Measurements from ENCODE around the gene AGR2. TPM values are rescaled to one million over a fixed set of nuclear protein-coding genes. Genes with fewer than 3 reads are reported as not detected.

AGR2 gene
- total RNA-seq, 1 experiment from 2014 or later, result 0.93 TPM

DNA sequence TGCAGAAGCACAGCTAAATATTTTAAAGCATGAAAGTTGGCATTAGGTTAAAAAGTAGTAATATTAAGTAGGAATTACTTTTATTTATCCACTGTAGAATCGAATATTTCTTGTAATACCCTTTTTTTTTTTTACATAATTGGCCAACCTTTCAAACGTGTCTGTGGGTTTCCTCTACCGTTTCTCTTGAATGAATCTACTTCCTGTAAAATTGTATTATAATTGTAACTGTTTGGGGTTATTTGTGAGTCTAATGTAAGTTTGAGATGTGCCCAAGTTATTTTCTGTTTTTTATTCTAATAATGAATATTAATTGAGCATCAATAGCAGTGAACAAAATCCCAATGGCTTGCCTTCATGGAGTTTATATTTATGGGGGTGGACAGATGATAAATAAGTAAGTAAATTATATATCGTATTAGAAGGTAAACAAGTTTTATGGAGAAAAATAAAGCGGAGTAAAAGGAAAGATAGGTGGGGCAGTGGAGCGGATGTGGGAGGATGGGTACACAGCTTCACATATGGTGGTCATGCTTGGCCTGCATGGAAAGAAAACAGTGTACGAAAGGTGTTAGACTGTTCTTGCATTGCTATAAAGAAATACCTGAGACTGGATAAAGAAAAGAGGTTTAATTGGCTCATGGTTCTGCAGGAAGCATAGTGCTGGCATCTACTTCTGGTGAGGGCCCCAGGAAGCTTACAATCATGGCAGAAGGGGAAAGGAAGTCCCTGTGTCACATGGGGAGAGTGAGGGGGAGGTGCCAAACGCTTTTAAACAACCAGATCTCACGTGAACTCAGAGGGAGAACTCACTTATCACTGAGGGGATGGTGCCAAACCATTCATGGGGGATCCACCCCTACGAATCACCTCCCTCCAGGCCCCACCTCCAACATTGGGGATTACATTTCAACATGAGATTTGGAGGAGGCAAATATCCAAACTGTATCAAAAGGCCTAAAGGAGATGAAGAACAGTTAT, 45.9 kb downstream of the AGR2 start:
- DNase-seq (ENCODE audit: low read depth, low spot score), result no peak
- ATAC-seq, result no peak
- Histone ChIP-seq H3K4me3 (replicated peaks in 1 of 2; ENCODE audit: low read depth in 1 of 2, low read length in 2 of 2) (no peak overlapping the region), H3K79me2 (ENCODE audit: insufficient read depth, low read length) (0 out of 2 replicates have a peak, but pooled peaks cover 7% of the 10 kb centered on the region), H3K36me3 (ENCODE audit: control insufficient read depth in 1 of 2, insufficient read depth in 2 of 2, low read length in 2 of 2) (no peaks in the 10 kb centered on the region), H3K9me2 (ENCODE audit: insufficient read depth) (no peaks in the 10 kb centered on the region), H3K27me3 (ENCODE audit: insufficient read depth, low read length) (no peaks in the 10 kb centered on the region), H3K9ac (ENCODE audit: low read length) (no peak overlapping the region), H3K4me2 (ENCODE audit: low read length) (no peak overlapping the region), H3K4me1 (ENCODE audit: control insufficient read depth in 1 of 2, insufficient read depth in 2 of 2, low read length in 2 of 2) (peaks cover 3 to 9% of the 10 kb centered on the region in 2 experiments; a peak in 2 of 4 replicates), H3K27ac (ENCODE audit: low read depth, low read length) (no peak overlapping the region), H2AFZ (ENCODE audit: low read depth, low read length, poor library complexity, severe bottlenecking) (no peak overlapping the region), H4K20me1 (ENCODE audit: insufficient read depth) (no peaks in the 10 kb centered on the region), H3K9me3 (ENCODE audit: control insufficient read depth in 1 of 2, insufficient read depth in 1 of 2, low read depth in 1 of 2, low read length in 2 of 2) (no peaks in the 10 kb centered on the region)
- CTCF ChIA-PET, result no interaction called here
- no peak for TF ChIP-seq JUND (IDR thresholded peaks at IDR 0.05)
- TF ChIP-seq POLR2AphosphoS5 (IDR thresholded peaks at IDR 0.05; ENCODE audit: low read depth, low read length), result no peak
- TF ChIP-seq EZH2phosphoT487 (IDR thresholded peaks at IDR 0.05; ENCODE audit: borderline replicate concordance), result no peak
- no peak for TF ChIP-seq YY1 (IDR thresholded peaks at IDR 0.05; ENCODE audit: extremely low read depth, insufficient replicate concordance, low read depth, low read length)
- TF ChIP-seq SP1 (IDR thresholded peaks at IDR 0.05; ENCODE audit: low read depth), result no peak
- no peak for TF ChIP-seq EGR1 (IDR thresholded peaks at IDR 0.05; ENCODE audit: low read depth)
- no peak for TF ChIP-seq POLR2A (IDR thresholded peaks at IDR 0.05; ENCODE audit: borderline replicate concordance, extremely low read depth, insufficient read depth, insufficient read length)
- TF ChIP-seq, protein P1, sequence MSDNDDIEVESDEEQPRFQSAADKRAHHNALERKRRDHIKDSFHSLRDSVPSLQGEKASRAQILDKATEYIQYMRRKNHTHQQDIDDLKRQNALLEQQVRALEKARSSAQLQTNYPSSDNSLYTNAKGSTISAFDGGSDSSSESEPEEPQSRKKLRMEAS (IDR thresholded peaks at IDR 0.05), result no peak
- no peak for TF ChIP-seq CBX3 (IDR thresholded peaks at IDR 0.05; ENCODE audit: low read depth)
- TF ChIP-seq, protein P2, sequence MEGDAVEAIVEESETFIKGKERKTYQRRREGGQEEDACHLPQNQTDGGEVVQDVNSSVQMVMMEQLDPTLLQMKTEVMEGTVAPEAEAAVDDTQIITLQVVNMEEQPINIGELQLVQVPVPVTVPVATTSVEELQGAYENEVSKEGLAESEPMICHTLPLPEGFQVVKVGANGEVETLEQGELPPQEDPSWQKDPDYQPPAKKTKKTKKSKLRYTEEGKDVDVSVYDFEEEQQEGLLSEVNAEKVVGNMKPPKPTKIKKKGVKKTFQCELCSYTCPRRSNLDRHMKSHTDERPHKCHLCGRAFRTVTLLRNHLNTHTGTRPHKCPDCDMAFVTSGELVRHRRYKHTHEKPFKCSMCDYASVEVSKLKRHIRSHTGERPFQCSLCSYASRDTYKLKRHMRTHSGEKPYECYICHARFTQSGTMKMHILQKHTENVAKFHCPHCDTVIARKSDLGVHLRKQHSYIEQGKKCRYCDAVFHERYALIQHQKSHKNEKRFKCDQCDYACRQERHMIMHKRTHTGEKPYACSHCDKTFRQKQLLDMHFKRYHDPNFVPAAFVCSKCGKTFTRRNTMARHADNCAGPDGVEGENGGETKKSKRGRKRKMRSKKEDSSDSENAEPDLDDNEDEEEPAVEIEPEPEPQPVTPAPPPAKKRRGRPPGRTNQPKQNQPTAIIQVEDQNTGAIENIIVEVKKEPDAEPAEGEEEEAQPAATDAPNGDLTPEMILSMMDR (IDR thresholded peaks at IDR 0.05 in 2 of 3, conservative IDR thresholded peaks at IDR 0.05 in 1 of 3; ENCODE audit: borderline replicate concordance in 1 of 3, insufficient read depth in 1 of 3, low read depth in 2 of 3, low read length in 2 of 3), result no peak
- TF ChIP-seq ZNF274 (IDR thresholded peaks at IDR 0.05; ENCODE audit: low read depth, low read length), result no peak
- TF ChIP-seq, protein P3, sequence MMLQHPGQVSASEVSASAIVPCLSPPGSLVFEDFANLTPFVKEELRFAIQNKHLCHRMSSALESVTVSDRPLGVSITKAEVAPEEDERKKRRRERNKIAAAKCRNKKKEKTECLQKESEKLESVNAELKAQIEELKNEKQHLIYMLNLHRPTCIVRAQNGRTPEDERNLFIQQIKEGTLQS (IDR thresholded peaks at IDR 0.05), result no peak
- TF ChIP-seq FOSL1 (IDR thresholded peaks at IDR 0.05; ENCODE audit: low read depth), result no peak
- TF ChIP-seq, protein P4, sequence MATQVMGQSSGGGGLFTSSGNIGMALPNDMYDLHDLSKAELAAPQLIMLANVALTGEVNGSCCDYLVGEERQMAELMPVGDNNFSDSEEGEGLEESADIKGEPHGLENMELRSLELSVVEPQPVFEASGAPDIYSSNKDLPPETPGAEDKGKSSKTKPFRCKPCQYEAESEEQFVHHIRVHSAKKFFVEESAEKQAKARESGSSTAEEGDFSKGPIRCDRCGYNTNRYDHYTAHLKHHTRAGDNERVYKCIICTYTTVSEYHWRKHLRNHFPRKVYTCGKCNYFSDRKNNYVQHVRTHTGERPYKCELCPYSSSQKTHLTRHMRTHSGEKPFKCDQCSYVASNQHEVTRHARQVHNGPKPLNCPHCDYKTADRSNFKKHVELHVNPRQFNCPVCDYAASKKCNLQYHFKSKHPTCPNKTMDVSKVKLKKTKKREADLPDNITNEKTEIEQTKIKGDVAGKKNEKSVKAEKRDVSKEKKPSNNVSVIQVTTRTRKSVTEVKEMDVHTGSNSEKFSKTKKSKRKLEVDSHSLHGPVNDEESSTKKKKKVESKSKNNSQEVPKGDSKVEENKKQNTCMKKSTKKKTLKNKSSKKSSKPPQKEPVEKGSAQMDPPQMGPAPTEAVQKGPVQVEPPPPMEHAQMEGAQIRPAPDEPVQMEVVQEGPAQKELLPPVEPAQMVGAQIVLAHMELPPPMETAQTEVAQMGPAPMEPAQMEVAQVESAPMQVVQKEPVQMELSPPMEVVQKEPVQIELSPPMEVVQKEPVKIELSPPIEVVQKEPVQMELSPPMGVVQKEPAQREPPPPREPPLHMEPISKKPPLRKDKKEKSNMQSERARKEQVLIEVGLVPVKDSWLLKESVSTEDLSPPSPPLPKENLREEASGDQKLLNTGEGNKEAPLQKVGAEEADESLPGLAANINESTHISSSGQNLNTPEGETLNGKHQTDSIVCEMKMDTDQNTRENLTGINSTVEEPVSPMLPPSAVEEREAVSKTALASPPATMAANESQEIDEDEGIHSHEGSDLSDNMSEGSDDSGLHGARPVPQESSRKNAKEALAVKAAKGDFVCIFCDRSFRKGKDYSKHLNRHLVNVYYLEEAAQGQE (IDR thresholded peaks at IDR 0.05; ENCODE audit: low read depth), result no peak
- no peak for TF ChIP-seq RAD21 (IDR thresholded peaks at IDR 0.05; ENCODE audit: low read depth)
- no TSS peak for BruUV-seq (replicated peaks)
- RAD21 ChIA-PET (ENCODE audit: low non-redundant PET in 1 of 2, low total read pairs in 2 of 2, uncharacterized antibody in 2 of 2, unreplicated experiment in 2 of 2), result no interaction called here
- intact Hi-C loops (cut with micrococcal nuclease), result no loop called here
- POLR2A ChIA-PET, result no interaction called here
